Superior temporal gyrus (tissue), 1 donor: Measurements from ENCODE around the gene ATP1B2.

ENCODE experiments used
- DNase-seq: peaks from one replicate; pipeline ENCODE4 v3.0.0-alpha.2; 2016; ENCODE audit errors: extremely low spot score

ATP1B2 gene

GRCh38 chr17:7685533-7686221, 35.0 kb downstream of the ATP1B2 start:
- DNase-seq, result no peak

- peak; percentile 98 for DNase-seq
Measured at GRCh38 chr17:7686222-7687071, 35.7 kb downstream of the ATP1B2 start.

GRCh38 chr17:7687072-7687907, 36.6 kb downstream of the ATP1B2 start, which contains the start of gene TP53:
Gene TP53, minus strand, starts transcription at chr17:7687490. Its CDS starts 10,896 bp downstream, at chr17:7676594.
- DNase-seq, result peak; percentile 97

GRCh38 chr17:7687908-7688807, 37.4 kb downstream of the ATP1B2 start, which contains the start of gene WRAP53:
Gene WRAP53, plus strand, starts transcription at chr17:7688477. Its CDS starts 172 bp downstream, at chr17:7688649.
- DNase-seq, result peak; percentile 99

GRCh38 chr17:7688808-7689316, 38.1 kb downstream of the ATP1B2 start:
- no peak for DNase-seq

GRCh38 chr17:7695586-7695985, 44.9 kb downstream of the ATP1B2 start:
- no peak for DNase-seq

- no peak for DNase-seq
Measured at GRCh38 chr17:7697828-7698588, 47.3 kb downstream of the ATP1B2 start.

- DNase-seq, result no peak
Measured at GRCh38 chr17:7700510-7700909, 49.8 kb downstream of the ATP1B2 start.

GRCh38 chr17:7701681-7702080, 51.0 kb downstream of the ATP1B2 start:
- DNase-seq, result no peak

- no peak for DNase-seq
Measured at GRCh38 chr17:7702776-7703175, 52.0 kb downstream of the ATP1B2 start.

- DNase-seq, result peak; percentile 54
Measured at GRCh38 chr17:7703584-7704479, 53.1 kb downstream of the ATP1B2 start.

- DNase-seq, result no peak
Measured at GRCh38 chr17:7704601-7705268, 54.0 kb downstream of the ATP1B2 start, which contains the start of gene EFNB3. Gene EFNB3, plus strand, starts transcription at chr17:7705202. Its CDS starts 397 bp downstream, at chr17:7705599.

GRCh38 chr17:7705269-7706255, 54.8 kb downstream of the ATP1B2 start:
- DNase-seq, result no peak

- no peak for DNase-seq
Measured at GRCh38 chr17:7706631-7707354, 56.1 kb downstream of the ATP1B2 start.
